ENCODE results near the gene SNAP47.

SNAP47 gene

GRCh38 chr1:227793948-227794816 is 58.9 kb downstream of the SNAP47 start:
- Histone ChIP-seq H3K4me3 (IDR thresholded peaks at IDR 0.05; ENCODE audit: insufficient read depth, low read depth, low read length) (no peak overlapping the region), H3K9ac (no peak overlapping the region), H3K36me3 (ENCODE audit: insufficient read depth) (no peaks in the 10 kb centered on the region)

DNA sequence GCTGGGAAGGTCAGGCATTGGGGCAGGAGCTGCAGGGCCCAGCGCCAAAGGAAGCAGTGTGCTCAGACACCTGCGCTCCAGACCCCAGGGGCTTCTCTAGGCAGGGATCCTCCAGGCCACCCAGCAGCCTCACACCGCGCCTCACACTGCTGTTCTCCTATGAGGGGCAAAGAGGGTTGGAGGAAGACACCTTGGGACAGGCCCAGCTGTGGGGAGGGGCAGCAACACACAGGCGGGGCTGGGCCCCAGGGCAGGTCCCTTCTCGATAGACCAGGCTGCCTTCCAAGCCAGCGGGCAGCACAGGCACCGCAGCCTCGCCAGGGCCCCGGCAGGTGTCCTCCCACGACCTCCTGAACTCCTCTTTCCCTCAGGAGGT is 59.6 kb downstream of the SNAP47 start:
- no peak overlapping the region for H3K9ac ChIP-seq
- no peaks in the 10 kb centered on the region for H4K20me1 ChIP-seq (ENCODE audit: insufficient read depth)
- no peak overlapping the region for H3K4me3 ChIP-seq (IDR thresholded peaks at IDR 0.05; ENCODE audit: insufficient read depth, low read depth, low read length)
- no peaks in the 10 kb centered on the region for H3K79me2 ChIP-seq (ENCODE audit: insufficient read depth, low read depth)
- no peaks in the 10 kb centered on the region; the same call in 1 of the 2 replicates for H3K27me3 ChIP-seq (ENCODE audit: insufficient read depth, low read depth)
- H3K36me3 ChIP-seq (ENCODE audit: insufficient read depth): no peaks in the 10 kb centered on the region
- H3K27ac ChIP-seq: no peak overlapping the region
- H3K4me1 ChIP-seq (ENCODE audit: low read depth, poor library complexity, severe bottlenecking): no peaks in the 10 kb centered on the region
- no peak overlapping the region for H3K4me2 ChIP-seq
- TF ChIP-seq CTCF (conservative IDR thresholded peaks at IDR 0.05; ENCODE audit: low read depth, low read length): no peak
- no peak overlapping the region for H2AFZ ChIP-seq (ENCODE audit: low read depth)

More at GRCh38 chr1:227793948-227794816, 58.9 kb downstream of the SNAP47 start:
- no peaks in the 10 kb centered on the region; the same call in 1 of the 2 replicates for H3K27me3 ChIP-seq (ENCODE audit: insufficient read depth, low read depth)
- no peaks in the 10 kb centered on the region for H3K79me2 ChIP-seq (ENCODE audit: insufficient read depth, low read depth)
- no peak overlapping the region for H3K4me2 ChIP-seq
- H2AFZ ChIP-seq (ENCODE audit: low read depth): no peak overlapping the region
- no peaks in the 10 kb centered on the region for H3K4me1 ChIP-seq (ENCODE audit: low read depth, poor library complexity, severe bottlenecking)
- no peak overlapping the region for H3K27ac ChIP-seq
- H4K20me1 ChIP-seq (ENCODE audit: insufficient read depth): no peaks in the 10 kb centered on the region
- TF ChIP-seq CTCF (conservative IDR thresholded peaks at IDR 0.05; ENCODE audit: low read depth, low read length): no peak

DNA sequence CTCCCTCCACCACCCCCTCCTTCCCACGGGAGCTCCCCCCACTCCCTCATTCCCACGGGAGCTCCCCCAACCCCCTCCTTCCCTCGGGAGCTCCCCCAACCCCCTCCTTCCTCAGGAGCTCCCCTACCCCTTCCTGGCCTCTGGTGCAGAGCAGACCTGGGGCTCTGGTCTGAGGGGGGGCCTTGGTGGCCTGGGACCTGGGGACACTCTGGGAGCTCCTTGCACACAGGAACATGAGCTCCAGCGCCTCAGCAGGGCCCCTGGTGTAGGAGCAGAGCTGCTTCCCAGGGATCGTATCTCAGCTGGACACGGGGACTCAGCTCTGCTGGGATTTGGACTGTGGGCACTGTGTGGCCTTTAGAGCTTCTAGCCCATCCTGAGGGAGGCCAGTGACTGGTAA is 60.5 kb downstream of the SNAP47 start:
- no peak overlapping the region for H3K27ac ChIP-seq
- no peaks in the 10 kb centered on the region for H4K20me1 ChIP-seq (ENCODE audit: insufficient read depth)
- no peak overlapping the region for H3K4me3 ChIP-seq (IDR thresholded peaks at IDR 0.05; ENCODE audit: insufficient read depth, low read depth, low read length)
- no peaks in the 10 kb centered on the region for H3K36me3 ChIP-seq (ENCODE audit: insufficient read depth)
- TF ChIP-seq CTCF (conservative IDR thresholded peaks at IDR 0.05; ENCODE audit: low read depth, low read length): no peak
- H3K27me3 ChIP-seq (ENCODE audit: insufficient read depth, low read depth): no peaks in the 10 kb centered on the region
- H3K4me2 ChIP-seq: no peak overlapping the region
- H3K79me2 ChIP-seq (ENCODE audit: insufficient read depth, low read depth): no peaks in the 10 kb centered on the region
- H3K9ac ChIP-seq: no peak overlapping the region
- H2AFZ ChIP-seq (ENCODE audit: low read depth): no peak overlapping the region
- H3K4me1 ChIP-seq (ENCODE audit: low read depth, poor library complexity, severe bottlenecking): no peaks in the 10 kb centered on the region

- no peaks in the 10 kb centered on the region for H3K36me3 ChIP-seq (ENCODE audit: insufficient read depth)
- H4K20me1 ChIP-seq (ENCODE audit: insufficient read depth): no peaks in the 10 kb centered on the region
- TF ChIP-seq CTCF (conservative IDR thresholded peaks at IDR 0.05; ENCODE audit: low read depth, low read length): no peak
- no peak overlapping the region for H2AFZ ChIP-seq (ENCODE audit: low read depth)
- H3K4me2 ChIP-seq: no peak overlapping the region
- H3K4me3 ChIP-seq (IDR thresholded peaks at IDR 0.05; ENCODE audit: insufficient read depth, low read depth, low read length): no peak overlapping the region
- no peak overlapping the region for H3K9ac ChIP-seq
- no peaks in the 10 kb centered on the region for H3K27me3 ChIP-seq (ENCODE audit: insufficient read depth, low read depth)
- no peaks in the 10 kb centered on the region for H3K79me2 ChIP-seq (ENCODE audit: insufficient read depth, low read depth)
- no peak overlapping the region for H3K27ac ChIP-seq
- H3K4me1 ChIP-seq (ENCODE audit: low read depth, poor library complexity, severe bottlenecking): no peaks in the 10 kb centered on the region
These were observed 61.2 kb downstream of the SNAP47 start for GRCh38 chr1:227796359-227796915.
